AG08396 (cell line): Measurements from ENCODE around the gene REXO5.
"Not testable (repeated sequence)": the region's sequence is repeated elsewhere in the genome, so short reads cannot be mapped to it uniquely, and the experiment has no call there.

ENCODE experiments used
- DNase-seq: peaks from one replicate; pipeline ENCODE4 v3.0.0; 2012; ENCODE audit warnings: low spot score, mixed read lengths

Gene REXO5

DNA sequence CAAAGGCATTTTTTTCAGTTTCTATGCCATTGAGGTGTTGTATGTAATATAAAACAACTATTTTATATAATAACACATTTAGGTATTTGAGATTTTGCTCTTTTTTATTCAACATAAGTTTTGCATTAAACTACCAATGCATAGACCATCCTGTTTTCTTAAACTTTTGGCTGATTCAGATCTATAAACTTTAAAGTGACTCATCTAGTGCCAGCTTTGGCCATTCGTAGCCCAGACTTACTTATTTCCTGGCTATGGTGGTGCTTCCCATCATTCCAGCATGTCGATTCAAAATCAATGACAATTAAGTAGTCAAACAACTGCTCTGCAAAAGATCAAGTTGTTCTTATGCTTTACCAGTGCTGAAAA, 3.2 kb upstream of the REXO5 start:
- DNase-seq: no peak

DNA sequence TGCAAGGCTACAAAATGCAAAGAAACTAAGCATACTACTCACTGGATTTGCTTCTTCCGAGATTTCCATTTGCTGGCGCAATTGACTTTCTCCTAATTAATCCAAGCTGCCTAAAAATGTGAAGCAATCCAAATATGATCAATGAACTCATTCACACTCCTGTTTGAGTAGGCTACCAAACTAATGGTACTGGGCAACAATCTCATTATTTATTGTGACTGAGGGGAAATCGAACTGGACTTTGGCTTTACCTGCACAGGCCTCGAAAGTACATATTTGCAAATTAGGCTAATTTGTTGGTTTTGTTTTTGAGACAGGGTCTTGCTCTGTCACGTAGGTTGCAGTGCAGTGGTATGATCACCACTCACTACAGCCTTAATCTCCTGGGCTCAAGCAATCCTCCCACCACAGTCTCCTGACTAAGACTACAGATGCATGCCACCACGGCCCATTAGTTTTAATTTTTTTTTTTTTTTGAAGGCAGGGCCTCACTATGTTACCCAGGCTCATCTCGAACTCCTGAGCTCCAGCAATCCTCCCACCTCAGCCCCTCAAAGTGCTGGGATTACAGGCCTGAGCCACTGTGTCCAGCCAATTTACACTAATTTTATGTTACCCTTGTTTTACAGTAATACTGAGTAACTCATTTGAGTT, 2.6 kb upstream of the REXO5 start:
- no peak for DNase-seq

DNA sequence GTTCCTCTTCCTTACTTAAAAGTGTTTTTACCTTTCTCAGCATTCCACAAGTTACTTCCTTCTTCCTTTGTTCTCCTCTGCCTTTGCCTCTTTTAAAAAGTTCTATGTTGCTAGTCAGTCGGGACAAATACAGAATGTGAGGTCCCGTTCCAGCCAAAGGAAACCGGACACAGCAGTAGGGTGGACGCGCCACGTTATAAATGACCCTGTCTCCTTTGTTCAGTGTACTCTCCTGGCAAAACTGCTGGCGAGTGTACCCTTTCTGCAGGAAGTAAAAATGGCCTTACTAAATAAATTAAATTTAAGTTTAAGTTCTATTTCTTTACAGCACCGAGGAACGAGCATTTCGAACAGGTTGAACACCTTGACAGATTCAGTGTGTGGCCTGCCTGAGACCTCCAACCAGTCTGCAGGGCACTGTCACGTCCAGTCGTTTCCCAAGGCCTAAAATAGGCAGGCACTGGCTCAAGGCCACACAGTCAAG, 601 bp upstream of the REXO5 start:
- not testable (repeated sequence) for DNase-seq

DNA sequence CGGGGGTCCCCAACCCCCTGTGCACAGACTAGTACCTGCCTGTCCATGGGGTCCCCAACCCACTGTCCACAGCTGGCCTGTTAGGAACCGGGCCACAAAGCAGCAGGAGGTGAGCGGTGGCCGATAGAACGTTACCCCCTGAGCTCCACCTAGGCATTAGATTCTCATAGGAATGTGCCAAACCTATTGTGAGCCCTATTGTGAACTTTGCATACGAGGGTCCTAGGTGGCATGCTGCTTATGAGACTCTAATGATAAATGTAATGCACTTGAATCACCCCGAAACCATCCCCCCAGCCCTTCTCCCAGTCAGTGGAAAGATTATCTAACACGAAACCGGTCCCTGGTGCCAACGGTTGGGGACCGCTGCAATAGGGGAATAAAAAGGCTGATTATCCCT, 1.5 kb downstream of the REXO5 start:
- DNase-seq: no peak

DNA sequence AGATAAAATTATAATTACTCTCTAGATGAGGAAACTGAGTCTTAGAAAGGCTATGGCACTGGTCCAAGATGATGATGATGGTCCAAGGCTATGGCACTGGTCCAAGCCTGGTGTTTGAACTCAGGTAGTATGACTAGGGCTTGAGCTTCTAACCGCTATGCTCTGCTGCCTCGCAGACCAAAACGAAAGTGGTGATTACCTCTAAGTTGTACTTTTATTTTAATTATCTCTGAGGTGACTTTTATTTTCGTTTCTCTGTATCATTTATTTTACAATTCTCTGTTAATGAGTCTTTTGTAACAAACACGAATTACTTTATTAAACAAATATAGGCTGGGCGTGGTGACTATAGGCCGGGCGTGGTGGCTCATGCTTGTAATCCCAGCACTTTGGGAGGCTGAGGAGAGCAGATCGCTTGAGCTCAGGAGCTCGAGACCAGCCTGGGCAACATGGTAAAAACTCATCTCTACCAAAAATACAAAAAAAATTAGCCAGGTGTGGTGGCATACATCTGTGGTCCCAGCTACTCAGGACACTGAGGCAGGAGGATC, 5.6 kb downstream of the REXO5 start:
- no peak for DNase-seq

DNA sequence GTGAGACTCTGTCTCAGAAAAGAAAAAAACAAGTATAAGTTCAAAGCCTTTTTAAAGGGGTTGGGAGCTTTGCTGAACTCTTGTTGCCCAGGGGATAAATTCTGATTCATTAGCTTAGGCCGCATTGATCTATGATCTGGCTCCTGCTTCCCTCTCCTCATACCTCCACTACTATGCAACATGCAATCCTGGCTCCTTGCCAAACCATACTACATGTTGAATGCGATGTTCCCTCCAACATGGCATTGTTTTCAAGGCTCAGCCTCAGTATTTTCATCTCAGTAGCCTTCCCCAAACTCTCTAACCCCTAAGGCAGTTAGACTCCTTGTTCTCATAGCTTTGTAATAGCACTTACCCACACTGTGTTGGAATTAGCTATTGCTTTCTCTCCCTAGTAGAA, 6.2 kb downstream of the REXO5 start:
- DNase-seq: no peak

DNA sequence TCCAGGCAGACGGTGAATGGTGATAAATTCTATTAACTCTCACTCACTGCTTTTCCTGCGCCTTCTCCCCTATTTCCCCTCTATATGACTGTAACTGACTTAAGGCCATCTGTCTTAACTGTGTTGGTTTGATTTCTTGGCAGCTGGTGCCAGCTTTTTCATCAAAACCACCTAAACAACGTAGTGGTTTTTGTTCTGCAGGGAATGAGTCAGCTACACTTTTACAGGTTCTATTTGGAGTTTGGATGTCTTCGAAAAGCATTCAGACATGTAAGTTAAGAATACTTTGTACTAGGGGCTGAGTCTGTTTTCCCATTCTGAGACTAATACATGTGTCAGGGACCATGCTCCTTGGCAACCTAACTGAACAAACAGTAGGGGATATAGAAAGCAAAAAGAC, 8.5 kb downstream of the REXO5 start:
- no peak for DNase-seq

DNA sequence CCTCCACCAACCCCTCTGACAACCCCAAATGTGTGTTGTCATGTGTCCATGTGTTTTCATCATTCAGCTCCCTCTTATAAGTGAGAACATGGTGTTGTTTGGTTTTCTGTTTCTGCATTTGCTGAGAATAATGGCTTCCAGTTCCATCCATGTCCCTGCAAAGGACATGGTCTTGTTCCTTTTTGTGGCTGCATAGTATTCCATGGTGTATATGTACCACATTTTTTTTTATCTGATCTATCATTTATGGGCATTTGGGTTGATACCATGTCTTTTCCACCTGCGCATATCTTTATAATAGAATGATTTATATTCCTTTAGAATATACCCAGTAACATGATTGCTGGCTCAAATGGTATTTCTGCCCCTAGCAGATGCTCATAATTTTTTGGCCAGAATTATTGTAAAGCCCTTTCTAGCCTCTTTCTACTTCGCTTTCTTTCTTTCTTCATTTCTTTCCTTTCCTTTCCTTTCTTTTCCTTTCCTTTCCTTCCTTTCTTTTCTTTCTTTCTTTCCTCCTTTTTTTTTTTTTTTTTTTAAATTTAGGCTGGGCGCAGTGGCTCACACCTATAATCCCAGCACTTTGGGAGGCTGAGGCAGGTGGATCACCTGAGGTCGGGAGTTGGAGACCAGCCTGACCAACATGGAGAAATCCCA, 12.7 kb downstream of the REXO5 start:
- no peak for DNase-seq

DNA sequence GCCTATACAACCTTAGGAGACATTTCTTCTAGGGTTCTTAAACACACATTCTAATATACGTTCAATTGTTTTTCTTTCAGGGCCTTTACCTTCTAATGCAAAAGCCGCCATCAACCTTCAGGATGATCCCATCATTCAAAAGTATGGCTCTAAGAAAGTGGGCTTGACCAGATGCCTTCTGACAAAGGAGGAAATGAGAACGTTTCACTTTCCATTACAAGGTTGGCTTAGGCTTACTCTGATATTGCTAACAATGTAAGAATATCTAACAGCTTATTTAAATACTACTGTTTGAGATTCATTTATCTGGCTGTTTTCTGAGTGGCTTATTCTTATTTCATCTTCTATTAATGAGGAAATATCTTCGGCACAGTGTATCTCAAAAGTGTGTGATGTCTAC, 15.4 kb downstream of the REXO5 start:
- no peak for DNase-seq

DNA sequence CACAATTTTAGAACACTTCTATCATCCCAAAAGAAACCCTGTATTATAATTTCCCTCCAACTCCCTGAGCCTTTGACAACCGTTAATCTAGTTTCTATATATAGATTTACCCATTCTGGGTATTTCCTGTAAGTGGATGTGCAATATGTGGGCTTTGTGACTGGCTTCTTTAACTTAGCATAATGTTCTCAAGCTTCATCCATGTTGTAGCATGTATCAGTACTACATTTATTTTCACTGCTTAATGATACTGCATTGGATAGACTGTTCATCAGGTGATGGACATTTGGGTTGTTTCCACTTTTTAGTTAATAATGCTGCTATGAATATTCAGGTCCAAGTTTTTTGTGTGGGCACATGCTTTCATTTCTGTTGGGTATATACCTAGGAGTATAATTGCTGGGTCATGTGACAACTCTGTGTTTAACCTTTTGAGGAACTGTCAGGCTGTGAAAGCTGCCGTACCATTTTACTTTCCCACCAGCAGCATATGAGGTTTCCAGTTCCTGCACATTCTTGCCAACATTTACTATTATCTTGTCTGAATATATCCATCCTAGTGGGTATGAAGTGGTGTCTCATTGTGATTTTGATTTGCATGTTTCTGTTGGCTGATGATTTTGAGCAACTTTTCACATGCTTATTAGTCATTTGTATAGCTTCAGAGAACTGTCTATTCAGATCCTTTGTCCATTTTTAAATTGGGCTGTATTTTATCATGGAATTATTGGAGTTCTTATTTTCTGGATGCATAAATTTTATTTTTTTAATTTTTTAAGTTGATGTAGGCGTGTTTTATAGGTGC, 16.4 kb downstream of the REXO5 start:
- DNase-seq: no peak

DNA sequence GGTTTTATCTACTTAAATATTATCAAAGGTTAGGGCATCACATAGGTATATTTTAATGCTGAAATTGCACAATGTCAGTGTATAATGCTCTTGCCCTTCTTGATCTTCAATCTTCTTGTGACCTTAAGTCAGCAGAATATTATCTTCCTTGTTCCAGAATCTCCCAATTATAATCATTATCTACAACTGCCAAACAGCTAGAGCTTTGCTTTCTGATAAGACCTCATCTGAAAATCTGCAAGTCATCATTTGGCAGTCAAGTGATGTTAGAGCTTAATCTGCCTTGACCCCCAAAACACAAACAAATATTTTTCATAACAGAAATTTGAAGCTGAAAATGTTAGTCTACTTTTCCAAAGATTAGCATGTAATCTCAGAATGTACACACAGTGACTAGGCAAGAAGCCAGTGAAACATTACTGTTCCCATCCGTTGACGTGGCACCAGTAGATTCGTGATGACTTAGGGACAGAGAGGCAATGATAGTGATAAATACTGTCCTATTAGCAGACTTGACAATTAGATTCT, 19.8 kb downstream of the REXO5 start:
- no peak for DNase-seq

DNA sequence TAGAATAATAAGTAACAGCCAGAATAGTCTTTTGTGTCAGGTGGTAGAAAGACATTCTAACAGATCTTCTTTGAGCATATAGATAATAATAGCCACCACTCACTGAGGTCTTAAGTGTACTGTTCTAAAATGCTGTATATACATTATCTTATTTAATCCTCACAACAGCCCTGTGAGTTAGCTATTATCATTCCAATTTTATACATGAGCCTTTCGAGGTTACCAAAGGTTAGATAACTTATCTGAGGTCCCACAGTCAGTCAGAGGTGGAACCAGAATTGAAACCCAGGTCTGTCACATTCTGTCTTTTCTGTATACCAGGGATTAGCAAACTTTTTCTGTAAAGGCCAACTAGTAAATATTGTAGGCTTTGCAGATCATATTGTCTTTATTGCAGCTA, 23.2 kb downstream of the REXO5 start:
- DNase-seq: no peak

DNA sequence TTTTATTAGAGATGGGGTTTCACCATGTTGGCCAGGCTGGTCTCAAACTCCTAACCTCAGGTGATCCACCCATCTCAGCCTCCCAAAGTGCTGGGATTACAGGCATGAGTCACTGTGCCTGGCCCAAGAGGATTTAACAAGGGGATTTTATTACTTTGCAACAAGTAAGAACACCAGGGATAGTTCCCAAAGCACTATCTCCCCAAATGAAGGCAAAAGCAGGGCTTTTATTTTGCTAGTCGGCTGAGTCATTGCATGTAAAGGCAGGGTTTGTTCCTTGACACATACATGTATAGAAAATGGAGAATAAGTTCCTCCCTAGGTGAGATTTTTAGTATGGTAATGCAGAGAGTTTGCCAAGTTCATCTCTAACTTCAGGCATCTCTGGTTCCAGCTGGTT, 24.0 kb downstream of the REXO5 start:
- DNase-seq: no peak

DNA sequence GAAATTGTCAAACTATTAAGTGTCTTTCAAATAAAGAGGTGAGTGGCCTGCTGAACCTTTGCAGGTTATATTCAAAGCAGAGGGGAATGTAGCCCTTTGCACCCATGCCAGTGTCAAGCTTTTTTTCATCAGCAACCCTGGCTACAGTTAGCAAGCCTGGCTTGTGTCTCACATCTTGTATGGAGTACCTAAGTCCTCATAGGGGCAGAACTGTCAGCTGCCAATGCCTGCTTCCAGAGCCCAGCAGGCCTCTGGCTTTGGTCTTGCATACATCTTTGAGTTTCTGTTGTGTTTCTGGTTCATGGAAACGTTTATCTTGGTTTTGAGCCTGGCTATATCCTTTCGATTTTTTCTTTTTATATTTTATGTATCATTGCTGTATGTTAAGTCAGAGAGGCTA, 26.8 kb downstream of the REXO5 start:
- no peak for DNase-seq

DNA sequence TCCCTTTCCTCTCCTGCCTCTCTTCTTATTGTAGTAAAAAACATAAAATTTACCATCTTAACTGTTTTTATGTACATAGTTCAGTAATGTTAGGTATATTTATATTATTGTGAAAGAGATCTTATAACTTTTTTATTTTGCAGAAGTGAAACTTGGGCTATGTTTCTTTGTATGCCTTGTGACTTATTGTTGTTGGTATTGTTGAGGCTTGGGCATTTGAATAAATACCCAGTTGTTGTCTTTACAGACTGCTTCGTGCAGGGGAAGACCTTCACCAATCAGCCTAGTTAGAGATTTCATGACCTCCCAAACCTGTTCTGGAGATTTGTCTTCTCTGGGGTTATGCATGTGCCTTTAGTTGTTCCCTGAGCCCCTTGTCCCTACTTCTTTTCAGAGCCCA, 31.9 kb downstream of the REXO5 start:
- DNase-seq: no peak

DNA sequence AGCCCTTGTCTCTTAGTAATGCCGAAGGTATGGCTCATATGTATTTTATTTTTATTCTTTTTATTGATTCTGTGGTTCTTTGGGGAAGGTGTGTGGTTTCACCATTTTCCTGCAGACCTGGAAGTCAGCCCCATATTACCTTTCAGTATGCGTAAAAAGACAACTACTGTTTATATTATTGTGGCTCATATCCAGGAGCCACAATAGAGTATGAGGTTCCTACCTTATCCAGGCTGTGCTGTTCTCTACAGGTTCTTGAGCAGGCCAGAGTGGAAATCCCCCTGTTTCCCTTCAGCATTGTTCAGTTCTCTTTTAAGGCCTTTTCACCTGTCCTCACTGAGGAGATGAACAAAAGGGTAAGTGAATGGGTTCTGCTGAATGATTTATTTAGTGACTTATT, 33.2 kb downstream of the REXO5 start:
- DNase-seq: no peak

DNA sequence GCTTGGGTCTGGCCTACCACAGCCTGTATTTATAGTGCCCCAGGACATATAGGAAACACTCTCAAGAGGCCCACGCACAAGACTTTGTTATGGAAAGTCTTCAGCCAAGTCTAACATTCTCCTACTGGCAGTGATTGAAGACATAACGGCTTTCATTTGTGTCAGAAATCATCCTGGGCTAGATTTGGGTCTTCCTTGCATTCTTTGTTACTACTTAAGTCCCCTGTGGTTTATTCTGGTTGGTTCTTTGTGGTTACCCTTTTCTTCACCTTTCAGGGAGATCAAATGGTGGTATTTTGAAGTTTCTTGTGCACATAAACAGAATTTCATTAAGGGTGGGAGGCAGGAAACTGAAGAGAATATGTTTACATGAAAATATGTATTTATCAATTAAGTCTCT, 37.7 kb downstream of the REXO5 start:
- DNase-seq: no peak

DNA sequence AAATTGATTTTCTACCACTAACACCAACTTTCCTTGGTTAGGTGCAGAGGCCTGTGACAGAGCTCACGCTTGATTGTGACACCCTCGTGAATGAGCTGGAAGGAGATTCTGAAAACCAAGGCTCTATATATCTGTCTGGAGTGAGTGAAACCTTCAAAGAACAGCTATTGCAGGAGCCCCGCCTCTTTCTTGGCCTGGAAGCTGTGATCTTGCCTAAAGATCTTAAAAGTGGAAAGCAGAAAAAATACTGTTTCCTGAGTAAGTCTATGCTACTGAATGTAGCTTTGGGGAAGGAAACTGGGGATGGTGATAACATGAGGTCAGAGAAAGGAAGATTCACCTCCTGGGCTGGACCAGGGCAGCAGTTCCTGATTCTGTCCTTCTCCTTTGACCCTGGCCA, 38.3 kb downstream of the REXO5 start:
- DNase-seq: no peak

DNA sequence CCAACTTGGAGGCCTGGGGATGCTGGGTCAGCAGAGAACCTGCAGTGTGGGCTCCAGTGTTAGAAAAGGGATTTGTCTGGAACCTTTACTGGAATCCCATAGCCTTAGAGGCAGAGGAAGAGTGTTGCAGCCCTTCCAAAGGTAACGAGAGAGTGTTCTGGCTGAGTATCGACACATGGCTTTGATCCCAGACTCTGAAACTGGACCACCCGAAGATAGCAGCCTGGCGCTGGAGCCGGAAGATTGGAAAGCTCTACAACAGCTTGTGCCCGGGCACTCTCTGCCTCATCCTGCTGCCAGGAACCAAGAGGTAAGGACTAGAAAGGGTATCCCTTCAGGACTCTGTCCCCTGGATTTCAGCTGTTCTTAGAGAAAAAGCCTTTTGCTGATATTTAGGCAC, 39.7 kb downstream of the REXO5 start:
- DNase-seq: no peak

DNA sequence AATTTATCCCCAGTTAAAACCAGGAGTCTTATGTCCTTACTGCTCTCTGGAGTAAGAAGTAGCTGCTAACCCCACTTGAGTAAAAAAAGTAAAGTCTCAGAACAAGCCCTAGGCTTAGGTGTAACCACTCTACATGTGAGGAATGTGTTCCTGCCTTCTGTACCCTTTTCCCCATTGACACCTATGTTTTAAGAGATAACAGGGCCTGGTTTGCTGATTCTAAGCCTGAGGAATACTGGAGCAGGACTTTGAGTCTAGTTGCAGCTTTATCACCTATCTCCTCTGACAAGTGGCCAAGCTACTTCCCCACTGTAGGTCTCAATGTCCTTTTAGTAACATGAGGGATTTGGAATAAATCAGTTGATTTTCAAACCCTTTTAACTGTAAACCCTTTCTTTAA, 40.2 kb downstream of the REXO5 start:
- DNase-seq: no peak

DNA sequence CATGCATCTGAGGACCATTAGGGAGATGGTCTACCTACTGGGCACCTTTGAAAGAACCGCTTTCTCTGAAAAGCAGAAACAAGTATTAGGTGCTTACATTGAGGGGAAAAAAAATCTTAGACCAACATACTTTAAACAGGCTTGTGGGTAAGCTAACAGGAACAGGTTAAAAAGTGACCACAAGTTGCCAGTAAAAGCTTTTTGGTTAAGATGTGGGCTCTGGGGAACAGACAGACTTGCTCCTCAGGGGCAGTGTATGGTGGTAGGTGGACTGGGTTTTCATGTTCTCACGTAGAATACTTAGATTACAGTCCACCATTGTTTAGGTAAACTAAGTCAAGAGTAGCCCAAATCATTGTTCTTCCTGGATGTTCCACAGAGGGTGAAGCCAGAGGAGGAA, 41.2 kb downstream of the REXO5 start:
- DNase-seq: no peak

DNA sequence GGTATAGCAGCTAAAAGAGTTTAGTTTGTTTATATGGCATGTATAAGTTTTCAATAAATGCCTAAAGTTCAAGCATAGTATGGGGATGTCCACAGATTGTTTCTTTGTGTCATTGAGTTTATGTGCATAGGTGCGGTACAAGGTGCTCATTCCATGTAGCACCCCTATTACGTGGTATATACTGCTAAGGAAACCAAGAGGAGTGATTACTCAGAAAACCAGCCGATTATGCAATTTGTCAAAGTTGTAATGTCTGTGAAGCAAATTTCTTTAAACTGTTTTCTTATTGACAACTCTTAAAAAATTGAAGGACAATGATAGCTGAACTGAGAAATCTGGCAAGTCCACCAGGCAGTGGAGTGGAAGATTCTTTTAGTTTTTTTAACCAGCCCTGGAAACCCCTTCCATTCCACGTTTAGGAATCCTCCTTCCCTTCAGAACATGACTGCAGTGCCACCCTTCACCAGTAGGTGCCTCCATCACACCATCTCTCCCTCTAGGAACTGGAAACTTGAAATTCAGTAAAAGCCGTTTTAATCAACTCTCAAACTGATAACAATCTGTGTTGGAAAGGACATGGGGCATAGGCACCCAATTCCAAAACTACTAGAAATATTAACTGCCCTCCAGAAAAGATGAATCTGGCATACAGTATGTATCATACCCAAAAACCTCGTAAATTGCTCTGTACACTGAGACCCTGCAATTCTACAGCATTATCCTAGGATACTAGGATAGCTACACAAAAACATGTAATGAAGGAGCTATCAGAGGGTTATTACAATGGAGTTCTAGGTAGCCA, 43.5 kb downstream of the REXO5 start:
- DNase-seq: peak; percentile 54
